Measurements from ENCODE around the gene ZBTB47.

The ZBTB47 gene

DNA sequence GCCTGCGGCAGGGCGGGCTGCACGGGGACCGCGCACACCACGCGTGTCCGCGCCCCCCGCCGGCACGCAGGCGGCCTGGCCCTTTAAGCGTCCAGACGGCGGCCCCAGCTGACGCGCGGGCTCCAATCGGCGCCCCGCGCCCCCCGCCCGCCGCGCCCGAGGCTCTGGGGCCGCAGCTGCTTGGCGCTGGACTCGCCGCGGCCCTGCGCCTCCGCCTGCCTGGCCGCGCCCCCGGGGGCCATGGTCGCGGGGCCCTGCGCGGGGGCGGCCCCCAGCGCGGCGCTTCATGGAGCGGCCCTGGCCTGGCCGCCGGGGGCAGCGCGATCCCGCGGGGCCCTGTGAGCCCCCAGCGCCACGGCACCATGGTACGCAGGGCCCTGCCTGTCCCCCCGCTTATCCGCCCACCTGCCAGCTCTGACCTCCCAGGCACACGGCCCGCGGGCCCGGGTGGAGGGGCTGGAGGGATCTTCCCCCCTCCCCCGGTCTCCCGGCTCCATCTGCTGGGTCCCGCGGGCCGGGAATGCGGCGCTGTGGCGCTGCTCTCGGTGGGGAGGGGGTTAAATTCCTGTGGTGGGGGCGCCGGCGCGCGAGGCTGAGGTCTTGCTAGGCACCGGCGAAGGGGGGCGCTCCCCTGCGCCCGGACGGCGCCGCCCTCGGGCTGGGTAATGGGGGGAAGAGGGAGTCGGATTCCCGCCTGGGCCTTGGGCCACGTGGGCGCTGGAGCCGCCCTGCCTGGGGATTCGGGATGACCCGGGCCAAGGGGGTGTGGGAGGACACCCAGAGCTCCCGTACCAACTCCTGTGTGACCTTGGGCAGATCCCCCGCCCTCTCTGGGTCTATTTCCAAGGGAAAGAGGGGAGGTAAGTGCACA is 1.1 kb downstream of the ZBTB47 start:
- no peaks in the 10 kb centered on the region for H3K9me3 ChIP-seq (ENCODE audit: low read depth, low read length)
- no peak for TF ChIP-seq FOXP2 (optimal IDR thresholded peaks at IDR 0.05; ENCODE audit: control extremely low read depth, extremely low read length, insufficient read depth)
- no peak for TF ChIP-seq EZH2 (IDR thresholded peaks at IDR 0.05)
- TF ChIP-seq POLR2AphosphoS5 (IDR thresholded peaks at IDR 0.05; ENCODE audit: borderline replicate concordance, low read depth, low read length) = no peak
- no peak for DNase-seq (ENCODE audit: low read depth, low spot score)
- H3K4me3 ChIP-seq = peak overlapping the region; percentile 74
- peak overlapping the region; percentile 64 for H3K9ac ChIP-seq (ENCODE audit: insufficient read length)
- H3K36me3 ChIP-seq (ENCODE audit: insufficient read depth, low read length) = no peaks in the 10 kb centered on the region
- no peak overlapping the region for H3K27ac ChIP-seq

DNA sequence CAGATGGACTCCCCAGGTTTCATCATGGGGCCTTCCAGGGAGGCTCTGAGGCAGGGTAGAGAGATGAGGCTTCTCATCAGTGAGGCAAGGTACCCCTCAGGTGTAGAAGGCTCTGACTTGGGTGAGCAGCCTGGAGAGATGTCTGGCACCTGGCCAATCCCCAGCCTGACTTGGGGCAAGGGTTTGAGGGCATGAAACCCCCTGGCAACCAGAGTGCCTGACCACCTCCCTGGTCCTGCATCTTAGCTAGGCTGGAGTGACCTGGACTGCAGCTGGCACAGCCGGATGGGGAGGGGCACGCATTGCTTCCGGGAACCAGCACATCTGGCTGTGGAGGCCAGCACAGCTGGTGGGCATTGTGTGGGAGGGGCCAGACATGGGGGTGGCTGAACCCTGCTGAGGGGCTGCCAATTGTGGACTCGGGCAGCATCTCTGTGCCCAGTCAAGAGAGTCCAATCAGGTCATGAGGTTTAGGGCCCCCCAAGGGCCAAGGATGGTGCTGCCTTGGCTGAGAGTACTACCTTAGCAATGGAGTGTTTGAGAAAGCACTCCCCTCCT is 1.9 kb downstream of the ZBTB47 start:
- no peaks in the 10 kb centered on the region for H3K36me3 ChIP-seq (ENCODE audit: insufficient read depth, low read length)
- H3K27ac ChIP-seq = no peak overlapping the region
- DNase-seq (ENCODE audit: low read depth, low spot score) = no peak
- TF ChIP-seq POLR2AphosphoS5 (IDR thresholded peaks at IDR 0.05; ENCODE audit: borderline replicate concordance, low read depth, low read length) (no peak), EZH2 (IDR thresholded peaks at IDR 0.05) (no peak), FOXP2 (optimal IDR thresholded peaks at IDR 0.05; ENCODE audit: control extremely low read depth, extremely low read length, insufficient read depth) (no peak)
- H3K9me3 ChIP-seq (ENCODE audit: low read depth, low read length) = no peaks in the 10 kb centered on the region
- H3K9ac ChIP-seq (ENCODE audit: insufficient read length) = no peak overlapping the region
- peak overlapping the region; percentile 74 for H3K4me3 ChIP-seq

DNA sequence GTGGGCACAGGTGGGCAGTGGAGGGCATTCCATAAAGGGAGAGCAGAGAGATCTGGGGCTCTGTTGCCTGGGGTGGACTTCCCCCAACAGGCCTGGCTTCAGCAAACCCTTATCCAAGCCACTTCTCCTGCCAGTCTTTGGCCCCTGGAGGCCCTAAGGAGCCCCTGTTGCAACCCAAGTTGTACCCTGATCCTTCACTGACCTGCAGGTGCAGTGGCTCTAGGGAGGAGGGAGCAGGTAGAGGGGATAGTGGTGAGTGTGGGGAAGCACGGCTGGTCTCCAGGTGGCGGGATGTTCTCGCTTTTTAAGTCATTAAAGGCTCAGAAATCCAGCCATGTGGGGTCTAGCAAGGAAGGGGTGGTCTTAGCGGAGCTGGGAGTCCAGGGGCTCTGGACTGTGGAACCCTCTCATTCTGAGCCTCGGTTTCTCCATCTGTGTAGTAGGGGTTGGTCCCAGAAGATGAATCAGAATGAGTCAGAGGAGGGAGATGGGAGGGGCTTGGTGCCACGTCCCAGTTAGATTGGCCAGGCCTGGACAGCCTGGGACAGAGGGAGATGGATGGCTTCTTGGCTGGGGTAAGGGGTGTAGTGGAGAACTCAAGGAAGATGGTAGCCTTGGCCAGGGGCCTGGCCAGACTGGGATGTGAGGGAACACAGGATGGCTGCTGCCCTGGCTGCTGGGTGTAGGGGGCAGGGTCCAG is 2.6 kb downstream of the ZBTB47 start:
- H3K27ac ChIP-seq = no peak overlapping the region
- H3K4me3 ChIP-seq = no peak overlapping the region
- no peak for DNase-seq (ENCODE audit: low read depth, low spot score)
- no peaks in the 10 kb centered on the region for H3K36me3 ChIP-seq (ENCODE audit: insufficient read depth, low read length)
- H3K9ac ChIP-seq (ENCODE audit: insufficient read length) = no peak overlapping the region
- H3K9me3 ChIP-seq (ENCODE audit: low read depth, low read length) = no peaks in the 10 kb centered on the region
- TF ChIP-seq EZH2 (IDR thresholded peaks at IDR 0.05) = no peak
- TF ChIP-seq FOXP2 (optimal IDR thresholded peaks at IDR 0.05; ENCODE audit: control extremely low read depth, extremely low read length, insufficient read depth) = no peak

GRCh38 chr3:42656680-42657610 is 3.4 kb downstream of the ZBTB47 start:
- Histone ChIP-seq H3K36me3 (ENCODE audit: insufficient read depth, low read length) (no peaks in the 10 kb centered on the region), H3K4me3 (no peak overlapping the region), H3K9ac (ENCODE audit: insufficient read length) (no peak overlapping the region), H3K27ac (no peak overlapping the region), H3K9me3 (ENCODE audit: low read depth, low read length) (no peaks in the 10 kb centered on the region)
- TF ChIP-seq FOXP2 (optimal IDR thresholded peaks at IDR 0.05; ENCODE audit: control extremely low read depth, extremely low read length, insufficient read depth) (no peak), EZH2 (IDR thresholded peaks at IDR 0.05) (no peak), POLR2AphosphoS5 (IDR thresholded peaks at IDR 0.05; ENCODE audit: borderline replicate concordance, low read depth, low read length) (no peak)
- DNase-seq (ENCODE audit: low read depth, low spot score) = no peak

- Histone ChIP-seq H3K9me3 (ENCODE audit: low read depth, low read length) (no peaks in the 10 kb centered on the region), H3K9ac (ENCODE audit: insufficient read length) (no peak overlapping the region)
- DNase-seq (ENCODE audit: low read depth, low spot score) = no peak
Observed at GRCh38 chr3:42657675-42658074, 4.2 kb downstream of the ZBTB47 start.

GRCh38 chr3:42658091-42658770 is 4.7 kb downstream of the ZBTB47 start:
- Histone ChIP-seq H3K9ac (ENCODE audit: insufficient read length) (no peak overlapping the region), H3K27ac (no peak overlapping the region), H3K4me3 (no peak overlapping the region), H3K9me3 (ENCODE audit: low read depth, low read length) (no peaks in the 10 kb centered on the region), H3K36me3 (ENCODE audit: insufficient read depth, low read length) (no peaks in the 10 kb centered on the region)
- DNase-seq (ENCODE audit: low read depth, low spot score) = no peak
- no peak for TF ChIP-seq FOXP2 (optimal IDR thresholded peaks at IDR 0.05; ENCODE audit: control extremely low read depth, extremely low read length, insufficient read depth)
- TF ChIP-seq POLR2AphosphoS5 (IDR thresholded peaks at IDR 0.05; ENCODE audit: borderline replicate concordance, low read depth, low read length) = no peak

More at GRCh38 chr3:42657675-42658074, 4.2 kb downstream of the ZBTB47 start:
- no peak for TF ChIP-seq POLR2AphosphoS5 (IDR thresholded peaks at IDR 0.05; ENCODE audit: borderline replicate concordance, low read depth, low read length)
- no peak for TF ChIP-seq EZH2 (IDR thresholded peaks at IDR 0.05)
- TF ChIP-seq FOXP2 (optimal IDR thresholded peaks at IDR 0.05; ENCODE audit: control extremely low read depth, extremely low read length, insufficient read depth) = no peak
- Histone ChIP-seq H3K27ac (no peak overlapping the region), H3K36me3 (ENCODE audit: insufficient read depth, low read length) (no peaks in the 10 kb centered on the region), H3K4me3 (no peak overlapping the region)

GRCh38 chr3:42658771-42659390 is 5.4 kb downstream of the ZBTB47 start:
- no peak overlapping the region for H3K4me3 ChIP-seq
- no peaks in the 10 kb centered on the region for H3K9me3 ChIP-seq (ENCODE audit: low read depth, low read length)
- no peaks in the 10 kb centered on the region for H3K36me3 ChIP-seq (ENCODE audit: insufficient read depth, low read length)
- no peak overlapping the region for H3K9ac ChIP-seq (ENCODE audit: insufficient read length)
- TF ChIP-seq EZH2 (IDR thresholded peaks at IDR 0.05) (no peak), POLR2AphosphoS5 (IDR thresholded peaks at IDR 0.05; ENCODE audit: borderline replicate concordance, low read depth, low read length) (no peak), FOXP2 (optimal IDR thresholded peaks at IDR 0.05; ENCODE audit: control extremely low read depth, extremely low read length, insufficient read depth) (no peak)
- H3K27ac ChIP-seq = no peak overlapping the region
- DNase-seq (ENCODE audit: low read depth, low spot score) = no peak

All from SK-N-MC (cell line).